Measurements from ENCODE around the gene CKLF. TPM values are rescaled to one million over a fixed set of nuclear protein-coding genes. Genes with fewer than 3 reads are reported as not detected.

The CKLF gene
- total RNA-seq, 6 donors from 2014 or later: 18.2 to 71.7 (median 47.4) TPM

- peaks cover 0 to 30% (median 10%) of the 10 kb centered on the region in 4 donors for H3K36me3 ChIP-seq
- H3K27me3 ChIP-seq: no peaks in the 10 kb centered on the region
- DNase-seq (no peak), ATAC-seq (ENCODE audit: low FRiP score in 2 of 2) (no peak)
- TF ChIP-seq EP300 (IDR thresholded peaks at IDR 0.05) (no peak), POLR2A (IDR thresholded peaks at IDR 0.05) (no peak), CTCF (IDR thresholded peaks at IDR 0.05) (no peak), POLR2AphosphoS5 (IDR thresholded peaks at IDR 0.05) (no peak)
- WGBS, 2 donors: 80 to 94% methylated on average over 5 to 6 of the region's 6 CpGs
- no peak overlapping the region for H3K4me3 ChIP-seq
- H3K27ac ChIP-seq: peak overlapping the region in 1 of 4 donors; percentile 27
- H3K9me3 ChIP-seq: no peaks in the 10 kb centered on the region
- peaks cover 9 to 22% (median 11%) of the 10 kb centered on the region in 4 donors for H3K4me1 ChIP-seq
These were observed 8.8 kb upstream of the CKLF start for GRCh38 chr16:66543541-66543940.

- H3K27ac ChIP-seq: peak overlapping the region in 1 of 4 donors; percentile 27
- no peaks in the 10 kb centered on the region for H3K27me3 ChIP-seq
These were observed 8.2 kb upstream of the CKLF start for GRCh38 chr16:66544016-66544757.

GRCh38 chr16:66547101-66547989 is 5.0 kb upstream of the CKLF start:
- H3K27me3 ChIP-seq: no peaks in the 10 kb centered on the region
- DNase-seq (no peak), ATAC-seq (ENCODE audit: low FRiP score in 2 of 2) (no peak)
- TF ChIP-seq CTCF (IDR thresholded peaks at IDR 0.05): no peak
- no peak for TF ChIP-seq EP300 (IDR thresholded peaks at IDR 0.05)
- TF ChIP-seq POLR2AphosphoS5 (IDR thresholded peaks at IDR 0.05): no peak
- no peak for TF ChIP-seq POLR2A (IDR thresholded peaks at IDR 0.05)
- H3K27ac ChIP-seq: peak overlapping the region; percentile 96 to 99 (median 98)
- peaks cover 30 to 48% (median 40%) of the 10 kb centered on the region in 4 donors for H3K4me1 ChIP-seq
- no peak overlapping the region for H3K4me3 ChIP-seq
- H3K36me3 ChIP-seq: peaks cover 0 to 14% (median 4%) of the 10 kb centered on the region in 4 donors
- H3K9me3 ChIP-seq: no peaks in the 10 kb centered on the region
- WGBS, 2 donors: 93 to 96% methylated on average over 5 of the region's 5 CpGs

More at GRCh38 chr16:66544016-66544757, 8.2 kb upstream of the CKLF start:
- no peak for DNase-seq
- no peak for ATAC-seq (ENCODE audit: low FRiP score in 2 of 2)
- H3K9me3 ChIP-seq: no peaks in the 10 kb centered on the region
- H3K36me3 ChIP-seq: peaks cover 0 to 30% (median 10%) of the 10 kb centered on the region in 4 donors
- WGBS, 2 donors: 52 to 60% methylated on average over 7 of the region's 7 CpGs
- peaks cover 15 to 28% (median 18%) of the 10 kb centered on the region in 4 donors for H3K4me1 ChIP-seq
- H3K4me3 ChIP-seq: no peak overlapping the region
- TF ChIP-seq CTCF (IDR thresholded peaks at IDR 0.05) (no peak), POLR2A (IDR thresholded peaks at IDR 0.05) (no peak), POLR2AphosphoS5 (IDR thresholded peaks at IDR 0.05) (no peak), EP300 (IDR thresholded peaks at IDR 0.05) (no peak)

GRCh38 chr16:66548068-66548467 is 4.3 kb upstream of the CKLF start:
- Histone ChIP-seq H3K27ac (peak overlapping the region; percentile 96 to 99 (median 98)), H3K36me3 (peaks cover 0 to 13% (median 4%) of the 10 kb centered on the region in 4 donors), H3K27me3 (no peaks in the 10 kb centered on the region), H3K4me1 (peaks cover 30 to 51% (median 41%) of the 10 kb centered on the region in 4 donors), H3K9me3 (no peaks in the 10 kb centered on the region), H3K4me3 (no peak overlapping the region)
- no peak for DNase-seq
- no peak for ATAC-seq (ENCODE audit: low FRiP score in 2 of 2)
- WGBS, 2 donors: 83 to 84% methylated on average over 4 of the region's 4 CpGs
- no peak for TF ChIP-seq POLR2AphosphoS5 (IDR thresholded peaks at IDR 0.05)
- no peak for TF ChIP-seq POLR2A (IDR thresholded peaks at IDR 0.05)
- no peak for TF ChIP-seq CTCF (IDR thresholded peaks at IDR 0.05)
